Body of pancreas (tissue), 4 donors: ENCODE data around the gene DCANP1. TPM values are rescaled to one million over a fixed set of nuclear protein-coding genes. Genes with fewer than 3 reads are reported as not detected.

Source experiments
- ATAC-seq: fragments of 150-250 bp; one replicate; pipeline ENCODE4 v1.9.1; 2016
- DNase-seq, 4 donors: peaks; one replicate each; pipeline ENCODE4 v3.0.0-alpha.2; 2019
- H3K27ac ChIP-seq, 4 donors: fragments of 200-600 bp; sonication (generic); 1 replicate in 3 of 4; 2 replicates in 1 of 4; pipeline versions ENCODE4 v1.5.1 to v1.6.1; 2016 to 2019; ENCODE audit warnings: mild to moderate bottlenecking in 1 of 4, mixed read lengths in 1 of 4, moderate library complexity in 1 of 4
- H3K27me3 ChIP-seq, 2 donors: fragments of 200-600 bp; sonication (generic); one replicate each; pipeline ENCODE4 v1.6.0; 2016; ENCODE audit warnings: mild to moderate bottlenecking in 1 of 2
- H3K36me3 ChIP-seq, 2 donors: fragments of 200-600 bp; sonication (generic); replicated peaks in 1 of 2; 2 replicates each; pipeline ENCODE4 v1.5.1; 2016; ENCODE audit warnings: low read depth in 2 of 2; ENCODE audit not compliant: insufficient read depth in 1 of 2
- H3K4me1 ChIP-seq: fragments of 200-600 bp; sonication (generic); one replicate; pipeline ENCODE4 v1.6.0; 2016
- H3K4me3 ChIP-seq, 2 donors: fragments of 200-600 bp; sonication (generic); 1 replicate in 1 of 2; 2 replicates in 1 of 2; pipeline ENCODE4 v1.5.1; 2016 to 2019
- H3K9me3 ChIP-seq, 3 donors: fragments of 200-600 bp; sonication (generic); 1 replicate in 2 of 3; 2 replicates in 1 of 3; pipeline ENCODE4 v1.5.1; 2016
- CTCF ChIP-seq, 7 experiments: fragments of 450-650 bp in 4 of 7; fragments of 200-600 bp in 3 of 7; sonication (generic) in 3 of 7; IDR thresholded peaks; one replicate each; pipeline ENCODE4 v1.5.1; 2016 to 2019; ENCODE audit warnings: antibody characterized with exemption in 7 of 7
- POLR2A ChIP-seq, 3 donors: fragments of 450-650 bp; IDR thresholded peaks; one replicate each; pipeline ENCODE4 v1.6.1; 2016; ENCODE audit warnings: antibody characterized with exemption in 3 of 3, mild to moderate bottlenecking in 2 of 3
- WGBS, 2 donors: methylation state at CpG; one replicate each; pipeline ENCODE4 v1.1.5; 2017; 5-methylcytosine and 5-hydroxymethylcytosine counted together
- intact Hi-C: fragments of 100-400 bp; cut with DNase I; formaldehyde crosslinking; loops from one replicate; pipeline ENCODE4 v1.15.1; 2023
- total RNA-seq, 2 donors: library from RNA; depleted of rRNA; stranded (reverse); fragments of >200 nt; gene quantifications; one replicate each; pipeline ENCODE4 v1.1.0, GENCODE V29; 2016

The DCANP1 gene
- total RNA-seq, 2 donors from 2014 or later = under 0.01 TPM; not detected in 1

DNA sequence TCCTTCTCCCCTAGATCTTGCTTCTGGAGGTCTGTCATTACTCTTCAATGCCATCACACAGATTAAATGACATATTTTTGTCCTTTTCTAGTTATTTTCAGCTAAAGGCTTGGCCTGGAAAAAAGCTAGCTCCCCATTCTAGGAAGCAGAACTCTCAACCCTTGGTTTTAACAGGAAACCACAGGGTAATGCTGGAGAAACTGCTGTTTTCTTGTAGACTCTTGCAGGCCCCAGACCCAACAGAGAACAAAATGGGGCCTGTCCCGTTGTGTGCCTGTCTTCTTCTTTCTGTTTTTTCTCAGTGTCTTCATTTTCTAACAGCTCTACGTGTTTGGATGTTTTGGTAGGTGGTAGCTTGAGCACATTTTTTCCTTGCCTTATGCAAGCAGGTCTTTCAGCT, 21.5 kb downstream of the DCANP1 start:
- H3K9me3 ChIP-seq = no peaks in the 10 kb centered on the region
- H3K36me3 ChIP-seq = no peaks in the 10 kb centered on the region
- WGBS, 2 donors = 39 to 46% methylated on average over 2 of the region's 2 CpGs
- TF ChIP-seq POLR2A (IDR thresholded peaks at IDR 0.05) (no peak), CTCF (IDR thresholded peaks at IDR 0.05) (no peak)
- no peak for ATAC-seq
- H3K27me3 ChIP-seq = no peaks in the 10 kb centered on the region
- no peaks in the 10 kb centered on the region for H3K4me1 ChIP-seq
- no peak for DNase-seq
- H3K27ac ChIP-seq = no peak overlapping the region
- intact Hi-C loops = no loop called here
- no peak overlapping the region for H3K4me3 ChIP-seq

- Histone ChIP-seq H3K4me1 (no peaks in the 10 kb centered on the region), H3K9me3 (no peaks in the 10 kb centered on the region), H3K4me3 (no peak overlapping the region), H3K27me3 (no peaks in the 10 kb centered on the region), H3K27ac (no peak overlapping the region), H3K36me3 (no peaks in the 10 kb centered on the region)
- WGBS, 2 donors = 84 to 87% methylated on average over 1 of the region's 1 CpG
- no peak for TF ChIP-seq POLR2A (IDR thresholded peaks at IDR 0.05)
- TF ChIP-seq CTCF (IDR thresholded peaks at IDR 0.05) = no peak
- intact Hi-C loops = no loop called here
- DNase-seq (no peak), ATAC-seq (no peak)
Measured at GRCh38 chr5:135423846-135424168, 23.3 kb downstream of the DCANP1 start.

DNA sequence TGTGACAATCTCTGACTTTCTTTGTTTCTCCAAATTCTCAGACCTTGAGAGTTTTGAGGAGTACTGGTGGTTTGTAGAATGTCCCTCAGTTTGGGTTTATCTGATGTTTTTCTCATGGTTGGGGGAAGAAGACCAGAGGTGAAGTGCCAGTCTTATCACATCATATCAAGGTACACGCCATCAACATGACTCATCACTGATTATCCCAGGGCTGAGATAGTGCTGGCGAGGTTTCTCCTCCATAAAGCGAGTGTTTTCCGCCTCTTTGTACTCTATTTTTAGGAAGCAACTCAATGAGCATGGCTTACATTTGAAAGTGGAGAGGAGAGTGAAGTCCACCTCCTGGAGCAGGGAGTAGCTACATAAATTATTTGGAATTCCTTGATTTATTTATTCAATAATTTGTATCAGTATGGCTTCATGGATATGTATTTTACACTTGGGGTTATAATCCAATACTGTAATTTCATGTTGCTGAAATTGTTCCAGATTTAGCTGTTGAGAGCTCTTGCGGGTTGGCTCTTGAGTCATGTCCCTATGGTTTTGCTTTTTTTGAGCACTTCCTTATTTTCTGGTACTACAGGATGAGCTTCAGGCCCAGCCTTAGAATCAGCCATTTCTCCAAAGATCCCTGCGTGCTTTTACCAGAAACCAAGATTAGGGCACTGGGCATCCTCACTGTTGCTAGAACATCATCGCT, 23.9 kb downstream of the DCANP1 start:
- Histone ChIP-seq H3K27me3 (no peaks in the 10 kb centered on the region), H3K4me1 (no peaks in the 10 kb centered on the region), H3K27ac (no peak overlapping the region), H3K9me3 (no peaks in the 10 kb centered on the region), H3K4me3 (no peak overlapping the region), H3K36me3 (no peaks in the 10 kb centered on the region)
- ATAC-seq = no peak
- intact Hi-C loops = no loop called here
- TF ChIP-seq CTCF (IDR thresholded peaks at IDR 0.05) (no peak), POLR2A (IDR thresholded peaks at IDR 0.05) (no peak)
- 69 to 80% methylated on average over 7 of the region's 7 CpGs for WGBS, 2 donors
- DNase-seq = no peak

DNA sequence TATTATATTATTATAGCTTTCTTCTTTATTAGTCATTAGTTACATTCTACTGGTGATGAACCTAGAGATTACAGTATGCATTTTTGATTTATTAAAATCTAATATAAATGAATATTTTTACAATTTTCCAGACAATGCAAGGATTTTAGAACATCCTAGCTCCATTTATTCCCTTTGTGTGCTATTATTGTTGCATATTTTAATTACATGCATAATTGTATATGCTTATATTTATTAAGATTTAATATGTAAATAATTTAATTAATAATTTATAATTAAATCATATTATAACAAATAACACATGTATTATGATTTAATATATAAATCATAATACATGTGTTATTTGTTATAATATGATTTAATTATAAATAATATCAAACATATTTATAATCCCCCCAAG, 24.7 kb downstream of the DCANP1 start:
- H3K27ac ChIP-seq = no peak overlapping the region
- ATAC-seq = no peak
- TF ChIP-seq POLR2A (IDR thresholded peaks at IDR 0.05) (no peak), CTCF (IDR thresholded peaks at IDR 0.05) (no peak)

DNA sequence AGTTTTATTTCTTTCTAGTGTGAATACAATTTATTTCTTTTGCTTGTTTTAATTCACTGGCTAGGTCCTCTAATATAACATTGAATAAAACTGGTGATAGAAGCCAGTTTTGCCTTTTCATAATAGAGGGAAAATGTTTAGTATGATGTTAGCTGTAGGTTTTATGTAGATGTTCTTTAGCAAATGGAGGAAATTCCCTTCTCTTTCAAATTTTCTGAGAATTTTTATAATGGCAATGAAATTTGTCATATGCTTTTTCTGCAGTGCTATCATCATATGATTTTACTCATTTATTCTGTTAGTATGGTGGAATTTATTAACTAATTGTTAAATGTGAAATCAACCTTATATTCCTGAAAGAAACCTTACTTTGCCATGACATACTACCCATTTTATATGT, 30.1 kb downstream of the DCANP1 start:
- H3K27ac ChIP-seq = no peak overlapping the region
- H3K36me3 ChIP-seq = no peaks in the 10 kb centered on the region
- intact Hi-C loops = no loop called here
- no peaks in the 10 kb centered on the region for H3K9me3 ChIP-seq
- TF ChIP-seq POLR2A (IDR thresholded peaks at IDR 0.05) (no peak), CTCF (IDR thresholded peaks at IDR 0.05) (no peak)
- no peaks in the 10 kb centered on the region for H3K4me1 ChIP-seq
- H3K4me3 ChIP-seq = no peak overlapping the region
- DNase-seq (no peak), ATAC-seq (no peak)
- no peaks in the 10 kb centered on the region for H3K27me3 ChIP-seq

More for the DNA sequence above, 24.7 kb downstream of the DCANP1 start:
- no peaks in the 10 kb centered on the region for H3K27me3 ChIP-seq
- no peaks in the 10 kb centered on the region for H3K36me3 ChIP-seq
- no peaks in the 10 kb centered on the region for H3K4me1 ChIP-seq
- H3K4me3 ChIP-seq = no peak overlapping the region
- H3K9me3 ChIP-seq = no peaks in the 10 kb centered on the region
- intact Hi-C loops = no loop called here
- no peak for DNase-seq
